ENCODE data around the gene ZNF599. TPM values are rescaled to one million over a fixed set of nuclear protein-coding genes. Genes with fewer than 3 reads are reported as not detected.

Gene ZNF599
- total and polyA plus RNA-seq, 2 of the 13 experiments (the other 11 are each of a cell fraction or from before 2014, with no cell fraction given) = 5.8 to 7.3 TPM

- TF ChIP-seq RARA (CRISPR knock-in tag; IDR thresholded peaks at IDR 0.05) (no peak), ZNF335 (CRISPR knock-in tag; IDR thresholded peaks at IDR 0.05) (no peak; the same call in 1 of the 2 replicates), ZNF431 (CRISPR knock-in tag; IDR thresholded peaks at IDR 0.05; ENCODE audit: borderline replicate concordance, low read depth) (no peak), JUND (CRISPR knock-in tag; IDR thresholded peaks at IDR 0.05) (no peak), SALL1 (CRISPR knock-in tag; IDR thresholded peaks at IDR 0.05) (peak; percentile 1; the same call in 1 of the 2 replicates), HOMEZ (CRISPR knock-in tag; IDR thresholded peaks at IDR 0.05; ENCODE audit: low read depth) (no peak), ZNF263 (CRISPR knock-in tag; IDR thresholded peaks at IDR 0.05) (no peak), ZNF891 (CRISPR knock-in tag; IDR thresholded peaks at IDR 0.05) (no peak), CREB1 (IDR thresholded peaks at IDR 0.05) (peak; percentile 95), CREB1 (CRISPR knock-in tag; IDR thresholded peaks at IDR 0.05) (peak; percentile 84), RBM22 (optimal IDR thresholded peaks at IDR 0.05; ENCODE audit: low read length) (no peak), CBX5 (CRISPR knock-in tag; IDR thresholded peaks at IDR 0.05; ENCODE audit: borderline replicate concordance) (no peak), DBP (CRISPR knock-in tag; IDR thresholded peaks at IDR 0.05; ENCODE audit: not compliant biosample characterization) (no peak), SAFB2 (CRISPR knock-in tag; IDR thresholded peaks at IDR 0.05; ENCODE audit: borderline replicate concordance, low read depth) (no peak)
Measured at GRCh38 chr19:34734537-34735103, 38.4 kb downstream of the ZNF599 start (continued).

Data from HepG2 (cell line).